T-helper 1 cell treated with Interleukin-12 subunit alpha and Interleukin-12 subunit beta and Interleukin-4 antibody, amounts not matched to agents 30 μg/mL and 1 μg/mL, for 36 hours (primary cell): ENCODE data around the gene DBF4.
A peak's percentile ranks its signal among the peaks of the same experiment; 100 is the strongest.
"Not testable (repeated sequence)": the region's sequence is repeated elsewhere in the genome, so short reads cannot be mapped to it uniquely, and the experiment has no call there.

Source experiments
- H3K27ac Mint-ChIP-seq: one replicate; pipeline ENCODE4 v1.8.0; 2021; ENCODE audit warnings: mild to moderate bottlenecking, mixed read lengths
- H3K27me3 Mint-ChIP-seq: one replicate; pipeline ENCODE4 v1.8.0; 2021; ENCODE audit warnings: low read depth, mixed read lengths
- H3K36me3 Mint-ChIP-seq: one replicate; pipeline ENCODE4 v1.8.0; 2021; ENCODE audit warnings: low read depth, mixed read lengths
- H3K4me1 Mint-ChIP-seq: one replicate; pipeline ENCODE4 v1.8.0; 2021; ENCODE audit warnings: low read depth, mixed read lengths
- H3K4me3 Mint-ChIP-seq: one replicate; pipeline ENCODE4 v1.8.0; 2021; ENCODE audit warnings: mild to moderate bottlenecking, moderate library complexity, mixed read lengths
- H3K9me3 Mint-ChIP-seq: one replicate; pipeline ENCODE4 v1.8.0; 2021; ENCODE audit warnings: mixed read lengths

Gene DBF4

DNA sequence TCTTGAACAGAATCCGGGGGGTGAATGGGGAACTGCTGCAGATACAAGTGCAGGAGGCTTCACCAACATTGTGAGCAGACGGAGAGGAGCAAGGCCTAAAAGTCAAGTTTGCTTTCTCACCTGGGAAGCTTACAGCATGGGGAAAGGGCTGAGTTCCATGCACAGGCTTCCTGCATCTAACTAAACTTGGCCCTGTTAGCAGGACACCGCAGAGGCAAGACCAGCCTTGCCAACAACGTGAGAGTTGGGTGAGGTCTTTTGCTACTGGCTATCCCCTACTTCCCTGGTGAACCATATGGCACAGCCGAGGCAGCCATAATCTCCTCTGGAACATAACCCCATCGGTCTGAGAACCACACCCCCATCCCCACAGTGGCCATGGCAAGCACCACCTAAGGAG lies 43.6 kb downstream of the DBF4 start:
- H3K27me3 Mint-ChIP-seq, result peaks cover 14% of the 10 kb centered on the region
- no peaks in the 10 kb centered on the region for H3K9me3 Mint-ChIP-seq
- H3K4me3 Mint-ChIP-seq, result no peak overlapping the region
- H3K27ac Mint-ChIP-seq, result no peak overlapping the region
- no peaks in the 10 kb centered on the region for H3K4me1 Mint-ChIP-seq
- H3K36me3 Mint-ChIP-seq, result no peaks in the 10 kb centered on the region

DNA sequence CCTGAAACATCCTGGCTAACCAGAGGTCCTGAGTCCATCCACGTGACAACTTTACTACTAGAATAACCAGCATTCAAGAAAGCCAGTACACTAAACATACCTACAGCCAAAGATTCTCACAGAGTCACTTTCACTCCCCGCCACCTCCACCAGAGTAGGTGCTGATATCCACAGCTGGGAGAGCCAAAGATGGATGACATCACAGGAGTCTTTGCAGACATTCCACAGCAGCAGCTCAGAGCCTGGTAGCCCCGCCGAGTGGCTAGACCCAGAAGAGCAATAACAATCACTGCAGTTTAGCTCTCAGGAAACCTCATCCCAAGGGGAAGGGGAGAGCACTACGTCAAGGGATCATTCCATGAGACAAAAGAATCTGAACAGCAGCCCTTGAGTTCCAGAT lies 44.3 kb downstream of the DBF4 start:
- Mint-ChIP-seq H3K27me3 (peaks cover 14% of the 10 kb centered on the region), H3K4me1 (no peaks in the 10 kb centered on the region), H3K9me3 (no peaks in the 10 kb centered on the region), H3K27ac (no peak overlapping the region), H3K4me3 (no peak overlapping the region), H3K36me3 (no peaks in the 10 kb centered on the region)

DNA sequence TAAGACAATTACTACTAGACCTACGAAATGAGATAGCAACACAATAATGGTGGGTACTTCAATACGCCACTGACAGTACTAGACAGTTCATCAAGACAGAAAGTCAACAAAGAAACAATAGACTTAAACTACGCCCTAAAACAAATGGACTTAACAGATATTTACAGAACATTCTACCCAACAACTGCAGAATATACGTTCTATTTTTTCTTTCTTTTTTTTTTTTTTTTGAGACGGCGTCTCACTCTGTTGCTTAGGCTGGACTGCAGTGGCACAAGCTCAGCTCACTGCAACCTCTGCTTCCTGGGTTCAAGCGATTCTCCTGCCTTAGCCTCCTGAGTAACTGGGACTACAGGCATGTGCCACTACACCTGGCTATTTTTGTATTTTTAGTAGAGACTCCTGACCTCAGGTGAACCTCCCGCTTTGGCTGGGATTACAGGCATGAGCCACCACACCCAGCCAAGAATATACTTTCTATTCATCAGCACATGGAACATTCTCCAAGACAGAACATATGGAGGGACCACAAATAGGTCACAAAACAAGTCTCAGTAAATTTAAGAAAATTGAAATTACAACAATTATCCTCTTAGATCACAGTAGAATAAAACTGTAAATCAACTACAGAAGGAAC lies 46.6 kb downstream of the DBF4 start:
- not testable (repeated sequence) for H3K4me1 Mint-ChIP-seq, H3K4me3 Mint-ChIP-seq, H3K9me3 Mint-ChIP-seq, H3K36me3 Mint-ChIP-seq, H3K27ac Mint-ChIP-seq
- H3K27me3 Mint-ChIP-seq, result peaks cover 11% of the 10 kb centered on the region

- Mint-ChIP-seq H3K9me3 (no peaks in the 10 kb centered on the region), H3K27ac (no peak overlapping the region), H3K36me3 (no peaks in the 10 kb centered on the region), H3K4me1 (no peaks in the 10 kb centered on the region), H3K4me3 (no peak overlapping the region), H3K27me3 (peaks cover 30% of the 10 kb centered on the region)
Observed at GRCh38 chr7:87926581-87927461, 50.5 kb downstream of the DBF4 start.

DNA sequence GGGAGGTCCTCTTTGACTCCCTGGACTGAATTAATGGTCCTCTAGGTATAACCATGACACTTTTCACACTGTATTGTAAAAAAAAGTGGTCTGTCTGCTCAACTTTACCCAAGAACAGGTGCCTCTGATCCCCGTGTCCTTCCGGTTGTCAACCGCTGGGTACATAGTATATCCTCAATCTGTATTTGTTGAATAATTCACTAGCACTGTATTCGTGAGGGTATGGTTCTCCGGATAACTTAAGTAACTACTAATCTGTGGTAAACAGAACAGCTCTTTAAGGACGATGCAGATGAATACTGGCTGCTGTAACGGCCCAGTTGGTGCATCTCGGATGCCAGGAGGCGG lies 57.3 kb downstream of the DBF4 start:
- no peak overlapping the region for H3K27ac Mint-ChIP-seq
- H3K27me3 Mint-ChIP-seq, result peaks cover 63% of the 10 kb centered on the region
- H3K4me3 Mint-ChIP-seq, result peak overlapping the region; percentile 87
- peaks cover 7% of the 10 kb centered on the region for H3K4me1 Mint-ChIP-seq
- peaks cover 2% of the 10 kb centered on the region for H3K36me3 Mint-ChIP-seq
- H3K9me3 Mint-ChIP-seq, result no peaks in the 10 kb centered on the region

DNA sequence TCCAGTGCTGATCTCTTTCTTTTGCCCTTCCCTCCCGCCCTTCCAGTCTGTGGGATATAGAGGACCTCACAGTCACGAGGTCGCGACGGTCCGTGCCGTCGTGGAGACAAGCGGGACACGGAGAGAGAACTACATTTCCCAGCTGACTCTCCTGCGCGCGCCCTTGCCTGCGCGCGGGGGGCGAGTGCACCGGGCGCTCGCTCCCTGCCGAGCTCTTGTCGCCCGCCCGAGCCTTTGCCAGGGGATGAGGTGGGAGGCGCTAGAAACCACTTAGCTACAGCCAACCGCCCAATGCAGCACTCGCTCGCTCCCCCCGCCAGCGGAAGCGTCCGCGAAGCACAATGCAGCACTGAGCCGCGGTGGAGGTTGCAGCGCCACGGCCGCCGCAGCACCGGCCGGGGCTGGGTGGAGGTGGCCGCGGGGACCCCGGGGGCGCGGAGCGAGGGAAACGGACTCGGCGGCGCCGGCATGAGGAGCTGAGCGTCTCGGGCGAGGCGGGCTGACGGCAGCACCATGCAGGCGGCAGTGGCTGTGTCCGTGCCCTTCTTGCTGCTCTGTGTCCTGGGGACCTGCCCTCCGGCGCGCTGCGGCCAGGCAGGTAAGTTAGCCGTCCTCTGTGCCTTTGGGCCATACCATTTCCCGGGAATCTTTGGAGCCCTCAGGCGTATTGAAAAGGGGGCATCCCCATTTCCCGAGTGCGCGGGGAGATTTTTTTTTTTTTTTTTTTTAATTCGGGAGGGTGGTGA lies 57.8 kb downstream of the DBF4 start, which contains the start of gene ADAM22:
Gene ADAM22, plus strand, starts transcription at position 299 of the 746 bp plus-strand sequence. Its CDS starts 215 bp downstream, at position 514.
- Mint-ChIP-seq H3K36me3 (peaks cover 2% of the 10 kb centered on the region), H3K27me3 (peaks cover 58% of the 10 kb centered on the region), H3K4me3 (peak within 1 kb of the TSS; percentile 87), H3K9me3 (no peaks in the 10 kb centered on the region), H3K4me1 (peaks cover 7% of the 10 kb centered on the region), H3K27ac (no peak within 1 kb of the TSS)

GRCh38 chr7:87934699-87935383 lies 58.5 kb downstream of the DBF4 start:
- H3K36me3 Mint-ChIP-seq, result peaks cover 2% of the 10 kb centered on the region
- H3K27me3 Mint-ChIP-seq, result peaks cover 53% of the 10 kb centered on the region
- H3K27ac Mint-ChIP-seq, result no peak overlapping the region
- H3K4me1 Mint-ChIP-seq, result peaks cover 7% of the 10 kb centered on the region
- no peaks in the 10 kb centered on the region for H3K9me3 Mint-ChIP-seq
- peak overlapping the region; percentile 87 for H3K4me3 Mint-ChIP-seq

- Mint-ChIP-seq H3K36me3 (peaks cover 2% of the 10 kb centered on the region), H3K4me3 (peak overlapping the region; percentile 25), H3K4me1 (peaks cover 7% of the 10 kb centered on the region), H3K27me3 (peaks cover 48% of the 10 kb centered on the region), H3K27ac (no peak overlapping the region), H3K9me3 (no peaks in the 10 kb centered on the region)
Observed at GRCh38 chr7:87935384-87935706, 59.1 kb downstream of the DBF4 start.

DNA sequence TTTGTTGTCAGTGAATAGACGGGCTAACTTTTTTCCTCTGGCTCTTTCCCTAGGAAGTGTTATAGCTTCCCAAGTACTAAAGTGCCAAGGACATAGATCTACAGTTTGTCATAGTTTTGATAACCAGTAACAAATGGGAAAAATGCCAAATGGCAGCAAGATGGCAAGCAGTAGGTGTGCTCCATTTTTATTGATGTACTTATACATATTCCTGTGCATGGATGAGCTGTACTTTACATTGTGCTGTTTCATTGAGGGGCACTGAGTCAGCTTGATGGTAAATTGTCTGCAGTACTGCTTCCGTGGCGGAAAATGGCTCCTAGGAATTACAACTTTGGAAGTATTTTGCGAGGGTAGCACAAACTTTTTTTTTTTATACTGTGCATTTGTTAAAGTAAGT lies 64.8 kb downstream of the DBF4 start:
- Mint-ChIP-seq H3K27me3 (peaks cover 9% of the 10 kb centered on the region), H3K4me1 (no peaks in the 10 kb centered on the region), H3K36me3 (no peaks in the 10 kb centered on the region), H3K4me3 (no peak overlapping the region), H3K27ac (no peak overlapping the region), H3K9me3 (no peaks in the 10 kb centered on the region)

- H3K36me3 Mint-ChIP-seq, result no peaks in the 10 kb centered on the region
- H3K27ac Mint-ChIP-seq, result no peak overlapping the region
- no peak overlapping the region for H3K4me3 Mint-ChIP-seq
- H3K27me3 Mint-ChIP-seq, result peaks cover 3% of the 10 kb centered on the region
- no peaks in the 10 kb centered on the region for H3K9me3 Mint-ChIP-seq
- no peaks in the 10 kb centered on the region for H3K4me1 Mint-ChIP-seq
Observed at GRCh38 chr7:87944547-87944946, 68.3 kb downstream of the DBF4 start.

- H3K9me3 Mint-ChIP-seq, H3K36me3 Mint-ChIP-seq, H3K27me3 Mint-ChIP-seq, H3K4me3 Mint-ChIP-seq, H3K27ac Mint-ChIP-seq, H3K4me1 Mint-ChIP-seq: not testable (repeated sequence)
Observed at GRCh38 chr7:87945926-87946325, 69.6 kb downstream of the DBF4 start.

GRCh38 chr7:87948371-87948770 lies 72.1 kb downstream of the DBF4 start:
- H3K4me3 Mint-ChIP-seq, result no peak overlapping the region
- no peak overlapping the region for H3K27ac Mint-ChIP-seq

More at GRCh38 chr7:87948371-87948770, 72.1 kb downstream of the DBF4 start:
- peaks cover 3% of the 10 kb centered on the region for H3K27me3 Mint-ChIP-seq
- no peaks in the 10 kb centered on the region for H3K4me1 Mint-ChIP-seq
- H3K36me3 Mint-ChIP-seq, result no peaks in the 10 kb centered on the region
- H3K9me3 Mint-ChIP-seq, result no peaks in the 10 kb centered on the region
